ENCODE results near the gene DDIT4. TPM values are rescaled to one million over a fixed set of nuclear protein-coding genes. Genes with fewer than 3 reads are reported as not detected.
A peak's percentile ranks its signal among the peaks of the same experiment; 100 is the strongest.

The DDIT4 gene
- total RNA-seq, 1 experiment from 2014 or later = 462 TPM

DNA sequence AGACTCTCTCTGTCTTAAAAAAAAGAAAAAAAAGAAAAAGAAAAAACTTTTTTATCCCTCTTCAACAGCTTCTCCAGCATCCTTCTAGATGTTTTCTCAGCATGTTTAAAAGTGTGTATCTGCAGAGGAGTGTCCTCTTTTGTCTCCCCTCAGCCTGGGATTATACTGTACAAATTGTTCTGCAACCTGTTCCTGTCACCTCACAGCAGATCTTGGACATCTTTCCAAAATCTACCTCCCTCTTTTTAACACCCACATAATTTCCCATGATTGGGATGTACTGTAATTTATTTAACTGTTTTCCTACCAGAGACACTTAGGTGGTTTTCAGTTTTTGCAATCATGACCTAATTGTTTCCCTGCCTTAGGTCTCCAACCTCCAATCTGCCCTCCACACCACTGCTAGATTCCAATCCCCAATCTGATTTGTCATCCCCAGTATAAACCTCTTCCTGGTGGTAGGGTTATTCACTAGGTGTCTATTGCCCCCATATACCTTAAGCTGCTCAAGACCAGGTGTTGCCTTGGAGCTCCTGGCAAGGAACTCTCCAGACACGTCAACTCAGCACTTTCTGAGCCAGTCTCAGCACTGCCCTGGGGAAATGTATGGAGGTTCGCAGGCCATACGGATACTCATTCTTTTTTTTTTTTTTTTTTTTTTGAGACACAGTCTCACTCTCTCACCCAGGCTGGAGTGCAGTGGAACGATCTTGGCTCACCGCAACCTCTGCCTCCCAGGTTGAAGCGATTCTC, 17.6 kb upstream of the DDIT4 start:
- ChIA-PET RAD21 (ENCODE audit: low non-redundant PET in 1 of 2, low total read pairs in 2 of 2, uncharacterized antibody in 2 of 2, unreplicated experiment in 2 of 2) (no interaction called here), CTCF (interaction anchor here (0.7 kb wide), 1 partner anchor 13 kb away, joined by 3 read pairs; no protein-coding TSS in a partner anchor), POLR2A (interaction anchor here (1.2 to 3.5 kb wide), 4 partner anchors 17 to 65 kb away, joined by 3 to 11 read pairs (median 4); partner anchors contain the start of gene DDIT4)
- Histone ChIP-seq H3K79me2 (ENCODE audit: insufficient read depth, low read length) (no peaks in the 10 kb centered on the region), H3K4me1 (ENCODE audit: control insufficient read depth in 1 of 2, insufficient read depth in 2 of 2, low read length in 2 of 2) (peaks cover 28 to 52% of the 10 kb centered on the region in 2 experiments), H3K27ac (ENCODE audit: low read depth, low read length) (no peak overlapping the region), H3K9me3 (ENCODE audit: control insufficient read depth in 1 of 2, insufficient read depth in 1 of 2, low read depth in 1 of 2, low read length in 2 of 2) (no peaks in the 10 kb centered on the region), H3K4me3 (replicated peaks in 1 of 2; ENCODE audit: low read depth in 1 of 2, low read length in 2 of 2) (no peak overlapping the region), H3K27me3 (ENCODE audit: insufficient read depth, low read length) (no peaks in the 10 kb centered on the region), H3K36me3 (ENCODE audit: control insufficient read depth in 1 of 2, insufficient read depth in 2 of 2, low read length in 2 of 2) (no peaks in the 10 kb centered on the region), H3K9ac (ENCODE audit: low read length) (no peak overlapping the region), H4K20me1 (ENCODE audit: insufficient read depth) (no peaks in the 10 kb centered on the region), H3K9me2 (ENCODE audit: insufficient read depth) (no peaks in the 10 kb centered on the region), H3K4me2 (ENCODE audit: low read length) (no peak overlapping the region), H2AFZ (ENCODE audit: low read depth, low read length, poor library complexity, severe bottlenecking) (peak overlapping the region; percentile 70)
- ATAC-seq = no peak
- TF ChIP-seq ATF3 (IDR thresholded peaks at IDR 0.05) (no peak), ZNF274 (IDR thresholded peaks at IDR 0.05; ENCODE audit: low read depth, low read length) (no peak), EGR1 (IDR thresholded peaks at IDR 0.05; ENCODE audit: low read depth) (no peak), EZH2phosphoT487 (IDR thresholded peaks at IDR 0.05; ENCODE audit: borderline replicate concordance) (no peak)
- TF ChIP-seq, protein P1, sequence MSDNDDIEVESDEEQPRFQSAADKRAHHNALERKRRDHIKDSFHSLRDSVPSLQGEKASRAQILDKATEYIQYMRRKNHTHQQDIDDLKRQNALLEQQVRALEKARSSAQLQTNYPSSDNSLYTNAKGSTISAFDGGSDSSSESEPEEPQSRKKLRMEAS (IDR thresholded peaks at IDR 0.05) = no peak
- no TSS peak for BruUV-seq (replicated peaks)
- DNase-seq (ENCODE audit: low read depth, low spot score) = no peak
- intact Hi-C loops (cut with micrococcal nuclease) = no loop called here

GRCh38 chr10:72257051-72257892, 16.5 kb upstream of the DDIT4 start:
- Histone ChIP-seq H3K9me2 (ENCODE audit: insufficient read depth) (no peaks in the 10 kb centered on the region), H3K27me3 (ENCODE audit: insufficient read depth, low read length) (no peaks in the 10 kb centered on the region), H2AFZ (ENCODE audit: low read depth, low read length, poor library complexity, severe bottlenecking) (no peak overlapping the region), H3K4me1 (ENCODE audit: control insufficient read depth in 1 of 2, insufficient read depth in 2 of 2, low read length in 2 of 2) (peaks cover 37 to 63% of the 10 kb centered on the region in 2 experiments), H3K79me2 (ENCODE audit: insufficient read depth, low read length) (no peaks in the 10 kb centered on the region), H4K20me1 (ENCODE audit: insufficient read depth) (no peaks in the 10 kb centered on the region), H3K4me3 (replicated peaks in 1 of 2; ENCODE audit: low read depth in 1 of 2, low read length in 2 of 2) (no peak overlapping the region), H3K36me3 (ENCODE audit: control insufficient read depth in 1 of 2, insufficient read depth in 2 of 2, low read length in 2 of 2) (no peaks in the 10 kb centered on the region), H3K4me2 (ENCODE audit: low read length) (no peak overlapping the region), H3K9ac (ENCODE audit: low read length) (no peak overlapping the region), H3K27ac (ENCODE audit: low read depth, low read length) (no peak overlapping the region), H3K9me3 (ENCODE audit: control insufficient read depth in 1 of 2, insufficient read depth in 1 of 2, low read depth in 1 of 2, low read length in 2 of 2) (no peaks in the 10 kb centered on the region)
- intact Hi-C loops (cut with micrococcal nuclease) = no loop called here
- DNase-seq (ENCODE audit: low read depth, low spot score) = no peak
- ChIA-PET RAD21 (ENCODE audit: low non-redundant PET in 1 of 2, low total read pairs in 2 of 2, uncharacterized antibody in 2 of 2, unreplicated experiment in 2 of 2) (no interaction called here), POLR2A (interaction anchor here (1.2 to 9.2 kb wide), 4 partner anchors 16 to 35 kb away, joined by 3 to 166 read pairs (median 4); partner anchors contain the start of gene DDIT4), CTCF (no interaction called here)
- no peak for TF ChIP-seq CEBPB (IDR thresholded peaks at IDR 0.05; ENCODE audit: low read depth)
- TF ChIP-seq POLR2A (IDR thresholded peaks at IDR 0.05; ENCODE audit: borderline replicate concordance, extremely low read depth, insufficient read depth, insufficient read length) = no peak
- no peak for ATAC-seq
- no TSS peak for BruUV-seq (replicated peaks)

Measured in HCT116 (cell line).